ENCODE measurements around the gene DPF3. TPM values are rescaled to one million over a fixed set of nuclear protein-coding genes. Genes with fewer than 3 reads are reported as not detected.

DPF3 gene
- total and polyA plus RNA-seq, 7 experiments from 2014 or later = 0.07 to 5.5 (median 0.57) TPM; not detected in 1

- no peak overlapping the region for H3K27ac Mint-ChIP-seq
- no peak overlapping the region for H3K4me3 Mint-ChIP-seq
- no peaks in the 10 kb centered on the region for H3K4me1 Mint-ChIP-seq
- H3K36me3 ChIP-seq (ENCODE audit: control insufficient read depth in 2 of 3, insufficient read depth in 3 of 3, low read length in 3 of 3) = no peaks in the 10 kb centered on the region
- peaks cover 0 to 23% (median 10%) of the 10 kb centered on the region in 5 donors for H3K36me3 Mint-ChIP-seq
- ChIA-PET CTCF (no interaction called here), POLR2A (no interaction called here)
- no peak overlapping the region for H3K4me3 ChIP-seq (ENCODE audit: low read length)
- no peak for DNase-seq
- H3K27me3 ChIP-seq (ENCODE audit: control insufficient read depth in 2 of 2, insufficient read depth in 2 of 2, low read length in 2 of 2) = no peaks in the 10 kb centered on the region
- intact Hi-C loops (cut with micrococcal nuclease) = no loop called here
- H3K9me3 ChIP-seq (ENCODE audit: control insufficient read depth in 2 of 3, low read length in 3 of 3) = peaks cover 0 to 16% (median 0%) of the 10 kb centered on the region in 3 experiments
- ATAC-seq = no peak
- H3K27ac ChIP-seq (ENCODE audit: low read depth, low read length) = no peak overlapping the region
- H3K9me3 Mint-ChIP-seq = peaks cover 10 to 62% (median 23%) of the 10 kb centered on the region in 11 donors
- peaks cover under 1 to 12% (median 9%) of the 10 kb centered on the region in 5 donors for H3K27me3 Mint-ChIP-seq
- H3K4me1 ChIP-seq (ENCODE audit: control insufficient read depth in 2 of 2, insufficient read depth in 2 of 2, low read length in 2 of 2) = no peaks in the 10 kb centered on the region
These were observed 136.9 kb downstream of the DPF3 start for GRCh38 chr14:72756967-72757366.

GRCh38 chr14:72755766-72756165 lies 138.1 kb downstream of the DPF3 start:
- Histone ChIP-seq H3K4me3 (ENCODE audit: low read length) (no peak overlapping the region), H3K27me3 (ENCODE audit: control insufficient read depth in 2 of 2, insufficient read depth in 2 of 2, low read length in 2 of 2) (no peaks in the 10 kb centered on the region), H3K4me1 (ENCODE audit: control insufficient read depth in 2 of 2, insufficient read depth in 2 of 2, low read length in 2 of 2) (no peaks in the 10 kb centered on the region), H3K9me3 (ENCODE audit: control insufficient read depth in 2 of 3, low read length in 3 of 3) (peaks cover 0 to 16% (median 0%) of the 10 kb centered on the region in 3 experiments), H3K36me3 (ENCODE audit: control insufficient read depth in 2 of 3, insufficient read depth in 3 of 3, low read length in 3 of 3) (no peaks in the 10 kb centered on the region), H3K27ac (ENCODE audit: low read depth, low read length) (no peak overlapping the region)
- no peak overlapping the region for H3K27ac Mint-ChIP-seq
- CTCF ChIA-PET = no interaction called here
- H3K4me3 Mint-ChIP-seq = no peak overlapping the region
- no peak for DNase-seq
- H3K9me3 Mint-ChIP-seq = peaks cover 10 to 50% (median 23%) of the 10 kb centered on the region in 11 donors
- intact Hi-C loops (cut with micrococcal nuclease) = no loop called here
- H3K4me1 Mint-ChIP-seq = no peaks in the 10 kb centered on the region
- ATAC-seq = no peak
- POLR2A ChIA-PET = no interaction called here
- H3K27me3 Mint-ChIP-seq = peaks cover 0 to 12% (median 12%) of the 10 kb centered on the region in 5 donors
- H3K36me3 Mint-ChIP-seq = peaks cover 0 to 23% (median 10%) of the 10 kb centered on the region in 5 donors

- CTCF ChIA-PET = no interaction called here
- DNase-seq (no peak), ATAC-seq (no peak)
- Mint-ChIP-seq H3K27me3 (peaks cover 0 to 12% (median 12%) of the 10 kb centered on the region in 5 donors), H3K27ac (no peak overlapping the region), H3K9me3 (peaks cover 10 to 42% (median 23%) of the 10 kb centered on the region in 11 donors), H3K36me3 (peaks cover 0 to 22% (median 10%) of the 10 kb centered on the region in 5 donors), H3K4me1 (no peaks in the 10 kb centered on the region), H3K4me3 (no peak overlapping the region)
- no peaks in the 10 kb centered on the region for H3K27me3 ChIP-seq (ENCODE audit: control insufficient read depth in 2 of 2, insufficient read depth in 2 of 2, low read length in 2 of 2)
- POLR2A ChIA-PET = no interaction called here
- peaks cover 0 to 16% (median 0%) of the 10 kb centered on the region in 3 experiments for H3K9me3 ChIP-seq (ENCODE audit: control insufficient read depth in 2 of 3, low read length in 3 of 3)
- H3K4me1 ChIP-seq (ENCODE audit: control insufficient read depth in 2 of 2, insufficient read depth in 2 of 2, low read length in 2 of 2) = no peaks in the 10 kb centered on the region
- no peak overlapping the region for H3K4me3 ChIP-seq (ENCODE audit: low read length)
- H3K36me3 ChIP-seq (ENCODE audit: control insufficient read depth in 2 of 3, insufficient read depth in 3 of 3, low read length in 3 of 3) = no peaks in the 10 kb centered on the region
- no peak overlapping the region for H3K27ac ChIP-seq (ENCODE audit: low read depth, low read length)
- intact Hi-C loops (cut with micrococcal nuclease) = no loop called here
These were observed 139.0 kb downstream of the DPF3 start for GRCh38 chr14:72754949-72755348.

GRCh38 chr14:72753879-72754400 lies 140.0 kb downstream of the DPF3 start:
- no peak for ATAC-seq
- Histone ChIP-seq H3K9me3 (ENCODE audit: control insufficient read depth in 2 of 3, low read length in 3 of 3) (peaks cover 0 to 9% (median 0%) of the 10 kb centered on the region in 3 experiments), H3K27ac (ENCODE audit: low read depth, low read length) (no peak overlapping the region), H3K36me3 (ENCODE audit: control insufficient read depth in 2 of 3, insufficient read depth in 3 of 3, low read length in 3 of 3) (no peaks in the 10 kb centered on the region), H3K27me3 (ENCODE audit: control insufficient read depth in 2 of 2, insufficient read depth in 2 of 2, low read length in 2 of 2) (no peaks in the 10 kb centered on the region), H3K4me3 (ENCODE audit: low read length) (no peak overlapping the region), H3K4me1 (ENCODE audit: control insufficient read depth in 2 of 2, insufficient read depth in 2 of 2, low read length in 2 of 2) (no peaks in the 10 kb centered on the region)
- no peak overlapping the region for H3K27ac Mint-ChIP-seq
- H3K4me3 Mint-ChIP-seq = no peak overlapping the region
- H3K36me3 Mint-ChIP-seq = peaks cover 0 to 16% (median 5%) of the 10 kb centered on the region in 5 donors
- peaks cover 0 to 12% (median 12%) of the 10 kb centered on the region in 5 donors for H3K27me3 Mint-ChIP-seq
- intact Hi-C loops (cut with micrococcal nuclease) = no loop called here
- peaks cover 8 to 36% (median 14%) of the 10 kb centered on the region in 11 donors for H3K9me3 Mint-ChIP-seq
- no peaks in the 10 kb centered on the region for H3K4me1 Mint-ChIP-seq
- ChIA-PET POLR2A (no interaction called here), CTCF (no interaction called here)
- DNase-seq = no peak

- Histone ChIP-seq H3K4me1 (ENCODE audit: control insufficient read depth in 2 of 2, insufficient read depth in 2 of 2, low read length in 2 of 2) (no peaks in the 10 kb centered on the region), H3K36me3 (ENCODE audit: control insufficient read depth in 2 of 3, insufficient read depth in 3 of 3, low read length in 3 of 3) (no peaks in the 10 kb centered on the region), H3K9me3 (ENCODE audit: control insufficient read depth in 2 of 3, low read length in 3 of 3) (peaks cover 0 to 1% (median 0%) of the 10 kb centered on the region in 3 experiments), H3K4me3 (ENCODE audit: low read length) (no peak overlapping the region), H3K27me3 (ENCODE audit: control insufficient read depth in 2 of 2, insufficient read depth in 2 of 2, low read length in 2 of 2) (no peaks in the 10 kb centered on the region), H3K27ac (ENCODE audit: low read depth, low read length) (no peak overlapping the region)
- CTCF ChIA-PET = no interaction called here
- intact Hi-C loops (cut with micrococcal nuclease) = no loop called here
- peaks cover 4 to 34% (median 12%) of the 10 kb centered on the region in 11 donors for H3K9me3 Mint-ChIP-seq
- H3K27me3 Mint-ChIP-seq = peaks cover 0 to 12% (median 12%) of the 10 kb centered on the region in 5 donors
- POLR2A ChIA-PET = no interaction called here
- ATAC-seq (no peak), DNase-seq (no peak)
- H3K4me1 Mint-ChIP-seq = no peaks in the 10 kb centered on the region
- no peak overlapping the region for H3K27ac Mint-ChIP-seq
- H3K4me3 Mint-ChIP-seq = no peak overlapping the region
- H3K36me3 Mint-ChIP-seq = peaks cover under 1 to 14% (median 2%) of the 10 kb centered on the region in 5 donors
These were observed 140.7 kb downstream of the DPF3 start for GRCh38 chr14:72753044-72753710.

GRCh38 chr14:72752034-72752412 lies 141.9 kb downstream of the DPF3 start:
- CTCF ChIA-PET = interaction anchor here (0.6 kb wide), 2 partner anchors 29 to 37 kb away, joined by 3 read pairs; no protein-coding TSS in a partner anchor
- POLR2A ChIA-PET = no interaction called here
- H3K9me3 Mint-ChIP-seq = peaks cover 3 to 29% (median 11%) of the 10 kb centered on the region in 11 donors
- no peaks in the 10 kb centered on the region for H3K4me1 ChIP-seq (ENCODE audit: control insufficient read depth in 2 of 2, insufficient read depth in 2 of 2, low read length in 2 of 2)
- no peaks in the 10 kb centered on the region for H3K9me3 ChIP-seq (ENCODE audit: control insufficient read depth in 2 of 3, low read length in 3 of 3)
- H3K4me3 Mint-ChIP-seq = no peak overlapping the region
- DNase-seq (no peak), ATAC-seq (no peak)
- H3K4me1 Mint-ChIP-seq = no peaks in the 10 kb centered on the region
- H3K36me3 ChIP-seq (ENCODE audit: control insufficient read depth in 2 of 3, insufficient read depth in 3 of 3, low read length in 3 of 3) = no peaks in the 10 kb centered on the region
- intact Hi-C loops (cut with micrococcal nuclease) = no loop called here
- no peak overlapping the region for H3K27ac ChIP-seq (ENCODE audit: low read depth, low read length)
- H3K27me3 Mint-ChIP-seq = peaks cover 0 to 12% (median 12%) of the 10 kb centered on the region in 5 donors
- no peaks in the 10 kb centered on the region for H3K27me3 ChIP-seq (ENCODE audit: control insufficient read depth in 2 of 2, insufficient read depth in 2 of 2, low read length in 2 of 2)
- H3K4me3 ChIP-seq (ENCODE audit: low read length) = no peak overlapping the region
- H3K36me3 Mint-ChIP-seq = peaks cover 6 to 24% (median 7%) of the 10 kb centered on the region in 5 donors
- no peak overlapping the region for H3K27ac Mint-ChIP-seq

All from naive thymus-derived CD4-positive, alpha-beta T cell (primary cell).